PC-3 (cell line): ENCODE data around the gene OSTC. TPM values are rescaled to one million over a fixed set of nuclear protein-coding genes. Genes with fewer than 3 reads are reported as not detected.

Source experiments
- ATAC-seq: fragments of 200-7000 bp; cut with Tn5 transposase; 2 replicates; pipeline ENCODE4 v1.9.1; 2020; ENCODE audit warnings: mild to moderate bottlenecking, moderate library complexity
- BruUV-seq: library from RNA; stranded (reverse); fragments of 400-500 nt; replicated peaks from 2 replicates; lab custom pipeline; 2021; lab: Mats Ljungman, UMichigan
- CTCF ChIA-PET: fragments of 300-600 bp; sonication (Branson Sonifier 250); formaldehyde crosslinking; loops from one replicate; lab custom pipeline; 2022; ENCODE audit warnings: antibody characterized with exemption; lab: Charles Lee
- POLR2A ChIA-PET: fragments of 300-600 bp; sonication (Branson Sonifier 250); formaldehyde crosslinking; loops from one replicate; lab custom pipeline; 2022; ENCODE audit warnings: antibody characterized with exemption; ENCODE audit not compliant: unreplicated experiment; lab: Charles Lee
- DNase-seq: peaks from one replicate; pipeline ENCODE4 v3.0.0-alpha.2; 2015
- H2AFZ ChIP-seq: fragments of 300-600 bp; sonication (generic); 2 replicates; pipeline ENCODE4 v1.6.0; 2016; ENCODE audit warnings: antibody characterized with exemption, low read length
- H3F3A ChIP-seq: fragments of 300-600 bp; sonication (generic); one replicate; pipeline ENCODE4 v1.6.0; 2017; ENCODE audit warnings: antibody characterized with exemption, low read length, control low read depth, mild to moderate bottlenecking; ENCODE audit not compliant: unreplicated experiment
- H3K27ac ChIP-seq: fragments of 300-600 bp; sonication (generic); 2 replicates; pipeline ENCODE4 v1.5.1; 2016; ENCODE audit warnings: mild to moderate bottlenecking, low read length
- H3K27me3 ChIP-seq: fragments of 300-600 bp; sonication (generic); 2 replicates; pipeline ENCODE4 v1.6.1; 2016; ENCODE audit warnings: low read length, mixed read lengths
- H3K36me3 ChIP-seq: fragments of 300-600 bp; sonication (generic); 2 replicates; pipeline ENCODE4 v1.6.1; 2016; ENCODE audit warnings: low read depth, mixed run types, low read length, mixed read lengths
- H3K4me1 ChIP-seq: fragments of 300-600 bp; sonication (generic); 2 replicates; pipeline ENCODE4 v1.5.1; 2016; ENCODE audit warnings: low read length; ENCODE audit not compliant: insufficient read depth
- H3K4me2 ChIP-seq: fragments of 300-600 bp; sonication (generic); 2 replicates; pipeline ENCODE4 v1.6.0; 2016; ENCODE audit warnings: low read length
- H3K4me3 ChIP-seq: fragments of 300-600 bp; sonication (generic); 2 replicates; pipeline ENCODE4 v1.5.1; 2016; ENCODE audit warnings: mild to moderate bottlenecking, low read length, mixed read lengths
- H3K79me2 ChIP-seq: fragments of 300-600 bp; sonication (generic); 2 replicates; pipeline ENCODE4 v1.6.1; 2017; ENCODE audit warnings: low read length, mixed read lengths
- H3K9ac ChIP-seq: fragments of 300-600 bp; sonication (generic); 2 replicates; pipeline ENCODE4 v1.6.0; 2016; ENCODE audit warnings: mild to moderate bottlenecking, low read length
- H3K9me2 ChIP-seq: fragments of 300-600 bp; sonication (generic); replicated peaks from 2 replicates; pipeline ENCODE4 v1.6.1; 2016; ENCODE audit warnings: mixed run types, low read length, mixed read lengths
- H3K9me3 ChIP-seq: fragments of 300-600 bp; sonication (generic); 2 replicates; pipeline ENCODE4 v1.6.1; 2016; ENCODE audit warnings: low read length, mixed read lengths
- H4K20me1 ChIP-seq: fragments of 300-600 bp; sonication (generic); 2 replicates; pipeline ENCODE4 v1.6.1; 2016; ENCODE audit warnings: low read length, mixed read lengths
- EZH2 ChIP-seq: fragments of 300-600 bp; sonication (generic); IDR thresholded peaks from one replicate; pipeline ENCODE4 v1.6.1; 2017; ENCODE audit warnings: antibody characterized with exemption, mild to moderate bottlenecking, low read length; ENCODE audit not compliant: unreplicated experiment
- EZH2phosphoT487 ChIP-seq: fragments of 300-600 bp; sonication (generic); IDR thresholded peaks from 2 replicates; pipeline ENCODE4 v1.6.1; 2018; ENCODE audit warnings: mild to moderate bottlenecking, antibody characterized with exemption, low read length, borderline replicate concordance
- intact Hi-C: fragments of 100-400 bp; cut with micrococcal nuclease; formaldehyde crosslinking; loops from 2 replicates; pipeline ENCODE4 v1.9.0; 2023
- total RNA-seq: library from RNA; depleted of rRNA; stranded (reverse); fragments of >200 nt; gene quantifications from 2 replicates; pipeline ENCODE4 v1.2.3, GENCODE V29; 2014
- TF ChIP-seq, protein P1 (sequence below): fragments of 300-600 bp; sonication (generic); conservative IDR thresholded peaks from 2 replicates; pipeline ENCODE4 v1.5.1; 2017; ENCODE audit warnings: antibody characterized with exemption, low read depth, mild to moderate bottlenecking, low read length

Gene OSTC
- total RNA-seq, 1 experiment from 2014 or later: 49.1 TPM

- no TSS peak for BruUV-seq
- H4K20me1 ChIP-seq: no peaks in the 10 kb centered on the region
- peaks cover 11% of the 10 kb centered on the region for H3K27me3 ChIP-seq
- no peaks in the 10 kb centered on the region for H3K9me3 ChIP-seq
- no peaks in the 10 kb centered on the region for H3K36me3 ChIP-seq
- intact Hi-C loops: no loop called here
- no peak for ATAC-seq
- no peak overlapping the region for H3K9ac ChIP-seq
- CTCF ChIA-PET: no interaction called here
- no peak overlapping the region for H3K4me3 ChIP-seq
- H3F3A ChIP-seq: no peaks in the 10 kb centered on the region
- DNase-seq: no peak
- TF ChIP-seq, protein P1, sequence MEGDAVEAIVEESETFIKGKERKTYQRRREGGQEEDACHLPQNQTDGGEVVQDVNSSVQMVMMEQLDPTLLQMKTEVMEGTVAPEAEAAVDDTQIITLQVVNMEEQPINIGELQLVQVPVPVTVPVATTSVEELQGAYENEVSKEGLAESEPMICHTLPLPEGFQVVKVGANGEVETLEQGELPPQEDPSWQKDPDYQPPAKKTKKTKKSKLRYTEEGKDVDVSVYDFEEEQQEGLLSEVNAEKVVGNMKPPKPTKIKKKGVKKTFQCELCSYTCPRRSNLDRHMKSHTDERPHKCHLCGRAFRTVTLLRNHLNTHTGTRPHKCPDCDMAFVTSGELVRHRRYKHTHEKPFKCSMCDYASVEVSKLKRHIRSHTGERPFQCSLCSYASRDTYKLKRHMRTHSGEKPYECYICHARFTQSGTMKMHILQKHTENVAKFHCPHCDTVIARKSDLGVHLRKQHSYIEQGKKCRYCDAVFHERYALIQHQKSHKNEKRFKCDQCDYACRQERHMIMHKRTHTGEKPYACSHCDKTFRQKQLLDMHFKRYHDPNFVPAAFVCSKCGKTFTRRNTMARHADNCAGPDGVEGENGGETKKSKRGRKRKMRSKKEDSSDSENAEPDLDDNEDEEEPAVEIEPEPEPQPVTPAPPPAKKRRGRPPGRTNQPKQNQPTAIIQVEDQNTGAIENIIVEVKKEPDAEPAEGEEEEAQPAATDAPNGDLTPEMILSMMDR: no peak
- TF ChIP-seq EZH2 (no peak), EZH2phosphoT487 (no peak)
- H3K4me1 ChIP-seq: no peaks in the 10 kb centered on the region
- POLR2A ChIA-PET: no interaction called here
- H3K9me2 ChIP-seq: no peaks in the 10 kb centered on the region
- no peak overlapping the region for H2AFZ ChIP-seq
- no peak overlapping the region for H3K4me2 ChIP-seq
- H3K27ac ChIP-seq: no peak overlapping the region
- H3K79me2 ChIP-seq: no peaks in the 10 kb centered on the region
Measured at GRCh38 chr4:108693819-108694218, 43.4 kb downstream of the OSTC start.

DNA sequence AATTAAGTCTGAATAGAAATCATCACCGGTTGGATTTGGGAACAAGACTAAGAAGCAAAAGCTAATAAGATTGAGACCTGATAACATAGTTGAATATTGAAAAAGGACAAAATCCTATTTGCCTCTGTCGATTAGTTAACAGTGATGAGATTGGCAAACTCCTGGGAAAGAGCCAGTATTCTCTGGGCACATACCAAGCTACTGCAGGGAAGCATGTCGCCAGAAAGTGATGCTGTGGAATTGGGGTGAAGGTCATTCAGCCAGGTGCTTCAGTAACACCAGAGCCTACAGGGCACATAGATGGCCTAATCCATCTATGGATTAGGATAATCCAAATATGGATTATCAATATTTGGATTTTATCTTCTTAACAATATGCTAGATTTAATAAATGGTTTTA, 44.0 kb downstream of the OSTC start:
- H3K9ac ChIP-seq: no peak overlapping the region
- H3K79me2 ChIP-seq: no peaks in the 10 kb centered on the region
- no peaks in the 10 kb centered on the region for H4K20me1 ChIP-seq
- no peaks in the 10 kb centered on the region for H3K36me3 ChIP-seq
- no peak overlapping the region for H3K27ac ChIP-seq
- H3K27me3 ChIP-seq: peaks cover 11% of the 10 kb centered on the region
- H3K4me2 ChIP-seq: no peak overlapping the region
- no peaks in the 10 kb centered on the region for H3K9me2 ChIP-seq
- H3K4me1 ChIP-seq: no peaks in the 10 kb centered on the region
- ATAC-seq: no peak
- intact Hi-C loops: no loop called here
- POLR2A ChIA-PET: no interaction called here
- no TSS peak for BruUV-seq
- no peak overlapping the region for H3K4me3 ChIP-seq
- H3K9me3 ChIP-seq: no peaks in the 10 kb centered on the region
- no peaks in the 10 kb centered on the region for H3F3A ChIP-seq
- DNase-seq: no peak
- no peak overlapping the region for H2AFZ ChIP-seq
- TF ChIP-seq, protein P1: no peak
- TF ChIP-seq EZH2phosphoT487 (no peak), EZH2 (no peak)
- CTCF ChIA-PET: no interaction called here

DNA sequence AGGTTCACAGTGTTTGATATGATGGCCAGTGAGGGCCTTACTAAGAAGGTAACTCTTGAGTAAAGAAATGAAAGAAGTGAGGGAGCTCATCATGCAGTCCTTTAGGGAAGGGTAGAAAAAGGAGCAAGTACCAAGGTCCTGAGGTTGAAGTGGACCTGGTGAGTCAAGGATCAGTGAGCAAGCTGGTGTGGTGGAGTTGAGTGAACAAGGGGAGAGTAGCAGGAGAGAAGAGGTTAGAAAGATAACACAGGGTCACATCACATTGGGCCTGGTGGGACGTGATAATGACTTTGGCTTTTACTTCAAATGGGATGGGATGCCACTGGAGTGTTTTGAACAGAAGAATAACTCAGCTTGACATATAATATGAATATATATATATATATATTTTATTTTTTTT, 44.7 kb downstream of the OSTC start:
- ChIA-PET CTCF (no interaction called here), POLR2A (no interaction called here)
- TF ChIP-seq, protein P1: no peak
- TF ChIP-seq EZH2phosphoT487 (no peak), EZH2 (no peak)

More for the DNA sequence above, 44.7 kb downstream of the OSTC start:
- Histone ChIP-seq H4K20me1 (no peaks in the 10 kb centered on the region), H3K27me3 (peaks cover 11% of the 10 kb centered on the region), H2AFZ (no peak overlapping the region), H3K79me2 (no peaks in the 10 kb centered on the region), H3K9ac (no peak overlapping the region), H3F3A (no peaks in the 10 kb centered on the region), H3K4me2 (no peak overlapping the region), H3K4me3 (no peak overlapping the region), H3K27ac (no peak overlapping the region), H3K4me1 (no peaks in the 10 kb centered on the region), H3K9me2 (no peaks in the 10 kb centered on the region), H3K9me3 (no peaks in the 10 kb centered on the region), H3K36me3 (no peaks in the 10 kb centered on the region)
- no TSS peak for BruUV-seq
- ATAC-seq (no peak), DNase-seq (no peak)
- intact Hi-C loops: no loop called here
